ENCODE data around the gene CDC20. TPM values are rescaled to one million over a fixed set of nuclear protein-coding genes. Genes with fewer than 3 reads are reported as not detected.
"Not testable (repeated sequence)": the region's sequence is repeated elsewhere in the genome, so short reads cannot be mapped to it uniquely, and the experiment has no call there.

The CDC20 gene
- total RNA-seq, 2 donors from 2014 or later, result 0.34 to 1.4 TPM

DNA sequence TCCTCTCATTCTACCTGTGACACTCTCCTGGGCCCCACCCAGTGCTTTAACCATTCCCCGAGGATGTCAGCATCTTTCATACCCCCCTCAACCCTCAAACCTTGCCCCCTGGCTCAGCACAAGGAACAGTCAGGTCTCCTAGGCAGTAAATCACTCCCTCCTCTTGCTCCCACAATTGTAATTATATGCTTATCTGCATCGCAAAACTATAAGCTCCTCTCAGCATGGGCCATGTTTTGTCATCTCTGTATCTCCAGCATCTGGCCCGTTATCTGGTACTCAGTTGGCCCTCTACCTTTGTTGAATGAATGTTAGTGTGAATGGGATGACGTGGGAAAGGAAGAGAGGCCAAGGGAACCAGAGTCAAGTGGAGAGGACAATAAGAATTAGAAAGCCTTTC lies 11.8 kb downstream of the CDC20 start:
- ATAC-seq (no peak), DNase-seq (no peak)
- intact Hi-C loops (cut with DNase I), result no loop called here

DNA sequence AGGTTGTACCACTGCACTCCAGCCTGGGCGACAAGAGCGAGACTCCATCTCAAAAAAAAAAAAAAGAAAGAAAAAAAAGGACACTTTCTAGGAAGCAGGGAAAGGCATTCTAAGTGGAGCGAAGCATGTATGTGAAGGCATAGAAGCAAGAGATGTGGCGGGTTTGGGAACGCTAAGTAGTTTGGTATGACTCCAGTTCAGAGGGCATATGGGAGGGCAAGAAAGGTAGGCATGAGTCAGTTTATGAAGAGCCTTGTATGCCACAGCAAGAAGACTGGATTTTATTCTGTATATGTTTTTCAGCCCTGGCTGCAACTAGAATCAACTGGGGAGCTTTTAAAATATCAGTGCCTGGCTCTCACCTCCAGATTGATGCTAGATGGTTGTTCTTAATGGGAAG lies 13.4 kb downstream of the CDC20 start:
- intact Hi-C loops (cut with DNase I), result no loop called here
- ATAC-seq (no peak), DNase-seq (no peak)

DNA sequence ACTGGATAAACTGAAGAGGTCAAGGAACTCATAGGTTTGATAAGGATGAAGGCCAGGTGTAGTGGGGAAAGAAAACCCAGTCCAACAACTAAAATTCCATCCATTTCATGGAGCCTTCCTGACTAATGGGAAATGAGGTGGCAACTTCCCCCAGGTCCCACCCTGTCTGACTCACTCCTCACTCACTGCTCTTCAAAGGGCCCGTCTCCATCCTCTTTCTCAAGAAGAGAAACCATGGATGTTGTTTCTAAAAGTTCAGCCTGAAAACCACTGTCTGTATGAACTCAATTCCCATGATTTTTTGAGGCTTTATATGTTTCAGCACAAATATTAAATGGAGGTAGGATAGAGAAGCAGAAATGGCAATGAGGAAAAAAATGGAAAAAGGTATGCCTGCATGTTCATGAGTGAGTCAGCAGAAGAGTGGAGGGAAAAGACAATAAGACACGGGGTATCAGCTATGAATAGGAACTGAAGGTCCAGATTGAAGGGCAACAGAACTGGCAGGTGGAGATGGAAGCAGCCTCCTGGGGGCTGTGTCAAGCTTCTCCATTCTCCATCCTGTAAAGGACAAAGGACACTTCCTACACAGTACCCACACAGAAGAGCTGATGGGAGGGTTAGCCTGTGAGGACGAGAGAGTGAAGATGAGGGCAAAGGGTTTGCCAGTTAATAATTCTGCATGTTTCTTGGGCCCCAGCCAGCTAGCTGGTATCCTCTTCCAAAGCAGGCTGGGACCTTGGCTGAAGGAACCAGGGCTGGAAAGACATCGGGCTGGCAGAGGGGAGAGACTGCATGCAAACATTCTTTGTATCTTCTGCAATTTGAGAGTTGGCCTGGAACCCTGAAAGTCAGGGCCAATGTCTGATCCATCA lies 14.5 kb downstream of the CDC20 start:
- no peak for DNase-seq

DNA sequence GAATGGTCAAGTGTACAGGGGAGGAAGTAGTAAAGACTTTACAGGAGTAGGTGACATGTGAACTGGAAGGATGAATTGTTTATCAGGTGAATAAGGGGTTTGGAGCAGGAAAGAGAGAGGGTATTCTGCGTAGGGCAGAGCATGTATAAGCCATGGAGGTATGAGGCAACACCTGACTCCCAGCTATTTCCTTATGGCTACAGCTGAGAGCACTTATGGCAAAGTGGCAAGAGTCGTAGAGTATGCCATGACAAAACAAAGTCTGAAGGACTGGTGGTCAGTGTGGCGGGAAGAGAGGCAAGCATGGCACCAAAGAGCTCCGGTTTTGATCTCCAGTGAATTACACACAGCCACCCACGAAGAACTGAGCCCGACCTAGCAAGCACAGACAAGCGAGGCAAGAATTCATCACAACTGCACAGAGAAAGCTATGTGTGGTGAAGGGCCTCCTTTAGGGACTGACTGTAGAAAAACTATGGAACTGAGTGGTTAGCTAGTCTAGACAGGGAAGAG lies 18.0 kb downstream of the CDC20 start:
- DNase-seq (no peak), ATAC-seq (no peak)
- intact Hi-C loops (cut with DNase I), result no loop called here

More for the DNA sequence above, 14.5 kb downstream of the CDC20 start:
- ATAC-seq, result peak; percentile 53 to 60
- intact Hi-C loops (cut with DNase I), result no loop called here

DNA sequence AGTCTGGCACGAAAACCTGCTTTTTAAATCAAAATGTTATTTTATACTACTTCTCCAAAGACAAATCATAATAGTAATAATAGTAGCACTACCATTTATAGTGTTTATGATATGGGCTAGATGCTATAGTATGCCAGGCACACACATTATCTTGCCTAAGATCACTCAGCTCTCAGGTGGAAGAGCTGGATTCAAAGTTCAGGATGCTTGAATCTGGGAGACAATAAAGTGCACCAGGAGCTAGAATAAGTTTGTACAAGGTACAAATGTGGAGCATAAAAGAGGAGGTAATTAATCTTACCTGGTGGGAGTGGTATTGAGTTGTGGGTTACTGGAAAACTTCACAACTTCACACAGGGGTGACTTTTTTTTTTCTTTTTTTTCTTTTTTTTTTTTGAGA lies 19.1 kb downstream of the CDC20 start:
- DNase-seq, result no peak
- ATAC-seq, result no peak
- intact Hi-C loops (cut with DNase I), result no loop called here

DNA sequence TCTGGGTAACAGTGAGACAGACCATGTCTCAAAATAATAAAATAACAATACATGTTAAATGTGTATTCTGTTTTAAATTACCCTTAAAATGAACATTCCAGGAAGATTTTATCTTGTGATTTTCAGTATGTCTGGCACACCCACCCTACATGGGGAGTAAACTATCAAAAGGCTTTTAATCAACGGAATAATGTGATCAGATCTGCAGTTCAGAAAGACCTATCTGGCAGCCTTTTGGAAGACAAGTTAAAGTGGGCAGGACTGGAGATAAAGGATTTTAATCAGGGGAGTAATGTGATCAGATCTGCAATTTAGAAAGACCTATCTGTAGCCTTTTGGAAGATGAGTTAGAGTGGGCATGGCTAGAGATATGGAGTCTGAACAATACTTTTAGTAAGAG lies 20.7 kb downstream of the CDC20 start:
- ATAC-seq, result no peak
- no peak for DNase-seq
- intact Hi-C loops (cut with DNase I), result no loop called here

DNA sequence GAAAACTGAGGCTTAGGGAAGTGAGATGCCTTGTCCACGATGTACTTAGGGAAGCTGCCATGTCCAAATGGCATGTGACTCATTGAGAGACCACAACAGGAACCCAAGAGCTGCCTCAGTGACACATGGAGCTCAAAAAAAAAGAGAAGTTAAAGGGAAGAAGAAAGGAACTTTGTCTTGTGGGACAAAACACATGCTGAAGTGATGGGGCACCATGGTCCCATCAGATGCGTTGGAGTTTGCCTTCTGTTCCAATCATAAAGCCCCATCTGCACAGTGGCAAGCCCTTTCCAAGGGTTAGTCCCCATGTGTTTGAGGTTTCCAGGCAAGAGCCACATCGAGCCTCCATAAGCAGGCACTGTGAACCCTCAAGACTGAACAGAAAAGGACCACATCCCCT lies 22.8 kb downstream of the CDC20 start:
- peak in 1 of 2 donors; percentile 58 for ATAC-seq
- intact Hi-C loops (cut with DNase I), result loop anchor here (2.0 to 10.0 kb wide), 2 partner anchors 143 to 147 kb away; no protein-coding TSS in a partner anchor

DNA sequence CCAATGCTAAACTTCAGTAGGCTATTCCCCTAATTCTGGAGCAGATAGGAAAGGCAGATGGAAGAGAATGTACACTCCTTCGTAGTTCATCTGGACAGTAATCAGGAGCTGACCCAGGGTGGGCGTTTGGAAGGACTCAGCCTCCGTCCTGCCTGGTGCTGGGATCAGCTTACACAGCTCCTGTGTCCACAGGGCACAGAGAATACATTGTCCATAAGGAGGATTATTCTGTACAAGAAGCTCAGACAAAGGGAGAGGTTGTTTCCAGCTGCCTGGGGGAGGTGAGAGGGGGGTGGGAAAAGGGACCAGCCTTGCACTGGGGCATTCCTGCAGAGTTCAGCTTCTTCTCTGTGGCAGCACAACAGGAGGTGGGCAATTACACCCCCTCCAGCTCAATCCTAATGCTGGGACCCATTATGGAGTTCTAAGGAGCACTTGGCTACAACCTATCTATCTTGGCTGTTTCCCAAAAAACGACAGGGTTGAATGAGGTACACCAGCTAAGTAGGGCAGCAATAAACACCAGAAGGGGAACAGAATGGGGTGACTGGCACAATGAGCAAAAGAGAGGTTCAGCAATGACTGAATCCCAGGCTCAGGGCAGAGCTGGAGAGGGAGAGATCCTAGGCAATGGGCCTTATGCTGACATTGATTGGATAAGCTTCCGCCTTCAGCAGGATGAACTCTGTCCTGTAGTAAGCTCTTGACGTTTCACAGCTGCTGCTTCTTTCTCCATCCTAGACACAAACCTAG lies 23.4 kb downstream of the CDC20 start:
- ATAC-seq (peak; percentile 54 to 85), DNase-seq (no peak)
- intact Hi-C loops (cut with DNase I), result loop anchor here (2.0 to 10.0 kb wide), 2 partner anchors 143 to 147 kb away; no protein-coding TSS in a partner anchor

More for the DNA sequence above, 22.8 kb downstream of the CDC20 start:
- DNase-seq, result no peak

DNA sequence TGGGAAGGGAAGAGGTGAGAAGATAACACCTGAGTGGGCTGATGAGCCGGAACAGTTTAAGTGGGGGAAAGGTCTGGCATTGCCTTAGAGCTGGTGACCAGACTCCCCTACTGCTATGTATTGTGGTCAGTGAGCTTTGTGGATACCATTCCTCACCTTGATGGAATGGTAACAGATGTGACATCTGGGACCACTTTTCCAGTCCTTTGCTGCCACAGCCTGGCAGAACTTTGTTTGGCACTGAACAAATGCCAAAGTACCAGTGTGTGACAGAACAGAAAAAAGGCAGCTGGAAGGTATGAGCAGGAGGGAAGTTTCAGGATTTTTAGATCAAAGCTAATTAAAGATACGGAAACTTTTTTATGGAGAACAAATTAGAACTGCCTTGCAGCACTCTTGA lies 24.7 kb downstream of the CDC20 start:
- ATAC-seq (peak in 1 of 2 donors; percentile 28), DNase-seq (no peak)
- intact Hi-C loops (cut with DNase I), result loop anchor here (2.0 to 10.0 kb wide), 2 partner anchors 145 to 149 kb away; no protein-coding TSS in a partner anchor

DNA sequence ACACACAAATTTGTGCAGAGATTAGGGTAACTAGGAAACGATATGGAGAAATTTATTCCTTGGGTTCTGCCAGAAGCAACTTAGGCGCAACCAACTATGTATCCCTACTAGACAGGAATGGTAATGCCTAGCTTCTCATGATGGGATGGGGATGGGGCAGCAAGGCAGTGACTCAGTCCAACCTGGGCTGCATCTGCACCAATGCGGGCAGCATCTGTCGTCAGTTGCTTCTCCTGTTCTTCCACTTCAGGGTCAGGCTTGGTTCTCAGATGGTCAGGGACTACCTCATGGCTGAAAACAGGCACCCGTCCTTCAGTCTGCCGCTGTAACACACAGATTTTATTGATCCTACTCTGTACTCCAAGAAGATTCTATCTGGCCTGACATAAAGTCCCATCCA lies 27.9 kb downstream of the CDC20 start:
- ATAC-seq (no peak), DNase-seq (no peak)
- intact Hi-C loops (cut with DNase I), result loop anchor here in 1 of 2 donors (10.0 kb wide), 1 partner anchor 152 kb away; no protein-coding TSS in a partner anchor

DNA sequence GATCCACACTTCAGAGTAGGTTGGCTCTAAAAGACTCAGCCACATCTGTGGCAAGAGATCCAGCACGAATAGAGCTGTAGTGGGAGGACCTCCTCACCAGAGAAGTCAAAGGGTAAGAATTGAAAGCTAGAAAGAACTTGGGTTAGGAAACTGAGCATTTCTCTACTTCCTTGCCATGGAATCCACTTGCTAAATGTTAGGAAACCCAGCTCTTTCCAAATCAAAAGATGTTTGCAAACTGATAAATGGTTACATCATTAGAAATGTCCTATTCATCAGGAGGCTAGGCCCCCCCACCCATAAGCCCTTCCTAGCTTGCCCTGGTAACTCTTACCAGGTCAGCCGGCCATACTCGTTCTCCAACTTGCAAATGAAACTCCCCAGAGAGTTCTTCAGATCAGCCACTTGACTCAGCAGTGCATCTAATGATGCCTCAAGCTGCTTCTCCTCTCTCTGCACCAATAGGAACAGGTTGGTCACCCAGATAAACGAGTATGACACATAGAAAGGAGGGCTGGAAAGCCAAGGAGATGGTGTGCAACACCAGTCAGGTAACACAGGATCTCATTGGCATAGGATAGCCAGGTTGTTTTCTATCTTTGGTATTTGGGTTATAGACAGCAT lies 29.3 kb downstream of the CDC20 start:
- intact Hi-C loops (cut with DNase I), result loop anchor here in 1 of 2 donors (10.0 kb wide), 1 partner anchor 153 kb away; no protein-coding TSS in a partner anchor
- ATAC-seq (no peak), DNase-seq (no peak)

DNA sequence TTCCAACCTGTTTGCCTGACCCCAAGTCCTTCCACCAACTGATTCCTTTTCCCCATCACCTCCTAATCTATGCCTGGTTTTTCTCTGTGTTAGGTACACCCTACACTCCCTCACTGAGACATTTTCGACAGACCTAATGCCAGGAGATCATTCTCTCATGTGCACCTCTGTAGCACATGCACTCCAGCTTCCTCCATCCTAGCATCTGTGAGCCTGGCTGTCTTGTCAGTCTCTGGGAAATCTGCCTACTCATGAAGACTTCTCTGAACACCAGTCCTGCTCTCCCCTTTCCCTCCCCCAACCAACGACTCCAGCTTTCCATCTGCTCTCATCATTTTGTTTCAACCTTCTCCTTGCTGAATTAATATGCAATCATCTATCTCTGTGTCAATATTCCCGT lies 29.8 kb downstream of the CDC20 start:
- DNase-seq, result no peak
- no peak for ATAC-seq
- intact Hi-C loops (cut with DNase I), result loop anchor here in 1 of 2 donors (10.0 kb wide), 1 partner anchor 154 kb away; no protein-coding TSS in a partner anchor

DNA sequence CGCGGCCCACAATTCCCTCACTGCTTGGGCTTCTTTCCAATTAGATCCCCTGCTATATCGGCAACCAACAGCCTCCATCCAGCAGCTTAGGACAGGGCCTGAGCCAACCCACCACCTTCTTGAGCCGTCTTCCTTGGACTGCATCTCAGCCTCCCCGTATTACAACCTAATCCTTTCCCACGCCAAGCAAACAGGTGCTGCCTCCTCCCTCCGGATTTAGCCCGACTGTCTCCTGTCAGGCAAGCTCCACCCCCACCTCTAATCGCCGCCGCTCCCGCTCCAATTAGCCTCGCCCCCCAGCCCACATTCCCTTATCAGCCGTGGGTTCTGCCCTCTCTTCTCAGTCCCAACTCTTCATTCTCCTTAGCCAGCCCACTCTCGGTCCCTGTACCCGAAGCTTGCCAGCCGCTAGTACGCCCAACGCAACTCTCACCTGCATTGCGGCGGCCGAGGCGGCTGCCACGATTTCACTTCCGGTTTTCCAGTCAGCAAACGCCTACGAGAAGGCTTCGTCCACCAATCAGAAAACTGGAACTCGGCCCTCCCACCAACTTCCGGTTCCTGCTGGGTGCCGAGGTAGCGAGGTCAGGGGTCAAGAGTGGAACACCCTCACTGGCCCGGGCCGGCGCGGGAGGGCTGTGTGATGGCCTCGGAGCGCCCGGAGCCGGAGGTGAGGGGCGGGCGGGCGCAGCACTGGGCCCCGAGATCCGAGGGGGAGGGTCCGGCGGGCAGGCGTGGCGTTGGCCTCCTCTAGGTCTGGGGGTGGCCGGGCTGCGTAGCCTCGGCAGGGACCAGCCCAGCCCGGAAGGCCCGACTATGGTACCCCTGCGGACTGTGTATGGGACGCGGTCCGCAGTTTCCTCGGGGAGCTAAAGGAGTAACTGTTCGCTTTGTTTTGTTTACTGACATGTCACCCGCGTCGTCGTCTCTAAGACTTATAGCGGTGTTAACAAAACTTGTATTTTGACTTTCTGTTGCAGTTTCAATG lies 30.8 kb downstream of the CDC20 start, which contains the start of the genes MED8 and SZT2:
TSS of gene MED8 (minus strand) at position 475 of the 988 bp plus-strand sequence. CDS start at position 439, 36 bp downstream.
TSS of gene SZT2 (plus strand) at position 574 of the 988 bp plus-strand sequence. CDS start at position 644, 70 bp downstream.
- DNase-seq (peak; percentile 96), ATAC-seq (peak; percentile 99)
- intact Hi-C loops (cut with DNase I), result loop anchor here in 1 of 2 donors (10.0 kb wide), 1 partner anchor 155 kb away; no protein-coding TSS in a partner anchor

DNA sequence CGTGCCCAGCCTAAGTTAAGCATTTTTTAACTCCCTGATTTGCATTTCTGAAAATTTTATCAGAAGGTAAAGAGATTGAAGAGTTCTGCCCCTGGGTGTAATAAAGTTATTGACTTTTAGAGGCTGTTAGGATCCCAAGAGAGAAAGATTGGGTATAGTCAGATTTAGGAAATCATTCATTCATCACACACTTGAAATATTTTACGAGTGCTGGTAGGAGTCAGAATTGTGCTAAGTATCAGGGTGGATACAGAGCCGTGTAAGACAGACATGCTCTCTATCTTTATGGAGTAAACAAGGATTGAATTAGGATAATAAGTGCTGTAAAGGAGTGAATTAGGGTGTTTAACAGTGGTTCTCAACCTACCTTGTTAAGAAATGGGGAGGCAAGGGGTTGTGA lies 33.9 kb downstream of the CDC20 start:
- intact Hi-C loops (cut with DNase I), result no loop called here
- no peak for DNase-seq
- ATAC-seq, result no peak

DNA sequence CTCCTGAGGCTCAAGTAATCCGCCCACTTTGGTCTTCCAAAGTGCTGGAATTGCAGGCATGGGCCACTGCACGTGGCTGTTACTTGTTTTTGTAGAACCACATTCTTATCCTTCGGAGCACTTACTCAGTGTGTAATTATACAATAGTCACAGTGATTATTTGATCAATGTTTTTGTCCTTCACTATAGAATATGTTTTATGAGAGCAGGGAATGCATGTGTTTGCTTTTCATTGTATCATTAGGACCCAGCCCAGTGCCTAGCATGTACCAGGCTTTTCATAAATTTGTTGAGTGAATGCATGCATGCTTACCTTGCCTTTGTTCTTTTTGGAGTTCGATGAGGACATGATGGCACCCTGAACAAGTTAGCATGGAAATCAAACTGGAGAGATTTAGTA lies 36.7 kb downstream of the CDC20 start:
- DNase-seq (no peak), ATAC-seq (no peak)
- intact Hi-C loops (cut with DNase I), result no loop called here

DNA sequence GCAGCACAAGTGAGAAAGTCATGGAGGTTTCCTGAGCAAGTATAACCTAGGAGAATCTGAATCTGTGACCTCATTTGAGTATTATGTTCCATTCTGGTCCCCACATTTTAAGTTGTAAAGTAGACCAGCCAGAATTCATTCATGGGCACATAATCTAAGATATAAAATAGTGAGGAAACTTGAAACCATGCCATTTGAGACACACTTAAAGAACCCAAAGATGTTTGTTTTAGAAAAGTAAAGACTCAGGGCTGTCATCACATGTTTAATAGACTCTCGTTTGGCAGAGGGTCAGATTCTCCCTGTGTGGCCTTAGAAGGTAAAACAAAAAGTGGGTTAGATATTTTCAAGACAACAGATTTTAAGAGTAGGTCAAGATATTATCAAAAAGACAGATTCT lies 37.3 kb downstream of the CDC20 start:
- intact Hi-C loops (cut with DNase I), result no loop called here
- ATAC-seq, result no peak

DNA sequence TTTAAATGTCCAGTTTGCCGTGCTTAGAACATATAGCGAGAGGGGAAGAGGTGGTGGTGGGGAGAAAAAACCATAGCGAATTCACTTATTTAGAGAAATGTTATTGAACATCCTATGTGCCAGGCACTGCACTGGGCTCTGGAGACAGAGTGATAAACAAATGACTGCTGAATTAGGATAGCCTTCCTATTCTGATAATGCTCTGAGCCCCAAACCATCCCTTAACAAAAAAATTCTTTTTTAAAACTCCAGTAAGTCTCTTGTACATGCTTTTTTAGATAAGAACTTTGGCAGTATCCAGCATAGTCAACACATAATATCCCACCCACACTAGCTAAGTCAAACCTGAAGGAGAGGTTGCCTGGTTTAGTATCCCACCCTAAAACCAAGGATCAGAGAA lies 39.4 kb downstream of the CDC20 start:
- DNase-seq, result no peak
- intact Hi-C loops (cut with DNase I), result no loop called here

More for the DNA sequence above, 37.3 kb downstream of the CDC20 start:
- DNase-seq, result no peak

DNA sequence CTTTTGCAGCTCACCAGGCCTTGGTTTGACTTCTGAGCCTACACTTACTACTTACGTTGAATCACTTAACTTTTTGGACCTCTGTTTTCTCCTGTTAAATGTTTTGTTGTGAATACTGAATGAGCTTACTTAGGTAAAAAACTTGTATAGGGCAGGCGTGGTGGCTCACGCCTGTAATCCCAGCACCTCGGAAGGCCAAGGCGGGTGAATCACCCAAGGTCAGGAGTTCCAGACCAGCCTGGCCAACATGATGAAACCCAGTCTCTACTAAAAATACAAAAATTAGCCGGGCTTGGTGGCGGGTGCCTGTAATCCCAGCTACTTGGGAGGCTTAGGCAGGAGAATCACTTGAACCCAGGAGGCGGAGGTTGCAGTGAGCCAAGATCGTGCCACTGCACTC lies 41.7 kb downstream of the CDC20 start:
- DNase-seq; ATAC-seq; intact Hi-C loops (cut with DNase I): not testable (repeated sequence)

More for the DNA sequence above, 39.4 kb downstream of the CDC20 start:
- ATAC-seq, result no peak

Data from left cardiac atrium (tissue), 4 donors.